Measurements from ENCODE around the gene PDK3.
A peak's percentile ranks its signal among the peaks of the same experiment; 100 is the strongest.

Gene PDK3

DNA sequence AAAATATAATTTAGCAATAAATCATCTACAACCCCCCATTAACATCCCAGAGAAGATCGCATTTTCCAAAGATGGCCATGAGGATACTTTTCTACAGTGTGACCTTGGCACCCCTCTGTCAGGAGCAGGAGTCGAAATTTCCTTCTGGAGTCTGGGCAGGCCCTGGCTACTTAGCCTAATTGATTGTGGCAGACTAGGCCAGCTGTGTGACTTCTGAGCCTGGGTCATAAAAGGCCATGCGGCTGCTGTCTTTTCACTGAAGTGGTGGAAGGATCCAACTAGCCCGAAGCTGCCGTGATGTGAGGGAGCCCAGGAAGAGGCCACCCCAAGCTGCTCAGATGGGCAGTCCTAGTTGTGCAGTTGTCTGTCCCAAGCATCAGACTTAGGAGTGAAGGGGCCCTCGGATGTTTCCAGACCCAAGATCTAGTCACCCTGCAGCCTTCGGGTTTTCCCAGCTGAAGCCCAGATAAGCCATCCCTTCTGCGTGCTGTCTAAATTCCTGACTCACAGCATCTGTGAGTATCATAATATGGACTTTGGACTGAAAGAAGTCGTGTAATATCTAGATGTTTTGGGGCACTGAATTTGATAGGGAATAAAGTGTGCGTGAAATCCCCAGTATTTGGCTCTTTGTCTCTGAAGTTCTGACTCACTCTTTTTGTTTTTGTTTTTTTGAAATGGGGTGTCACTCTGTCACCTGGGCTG, 21.0 kb downstream of the PDK3 start:
- DNase-seq (ENCODE audit: extremely low read depth, low read depth), result no peak
- no peak for TF ChIP-seq CTCF (IDR thresholded peaks at IDR 0.05; ENCODE audit: low read depth, low read length, missing control alignments)
- no peak overlapping the region for H3K4me3 ChIP-seq (replicated peaks; ENCODE audit: low read depth, low read length)

DNA sequence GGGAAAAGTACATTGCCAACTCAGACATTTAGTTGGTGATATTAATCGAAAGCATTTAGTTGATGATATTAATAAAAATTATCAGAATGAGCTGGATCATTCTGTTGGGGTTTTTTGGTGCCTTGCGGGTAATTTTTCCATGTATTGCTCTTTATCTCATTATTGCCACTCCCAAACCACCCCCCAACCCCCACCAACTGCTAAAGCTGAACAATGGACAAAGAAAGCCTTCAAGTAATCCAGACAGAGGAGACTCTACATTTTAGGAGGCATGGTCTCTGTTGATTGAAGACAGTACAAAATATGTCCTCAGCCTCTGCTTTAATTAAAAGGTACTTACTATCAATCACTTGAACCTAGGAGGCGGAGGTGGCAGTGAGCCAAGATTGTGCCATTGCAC, 22.5 kb downstream of the PDK3 start:
- TF ChIP-seq CTCF (IDR thresholded peaks at IDR 0.05; ENCODE audit: low read depth, low read length, missing control alignments), result no peak
- no peak for DNase-seq (ENCODE audit: extremely low read depth, low read depth)

DNA sequence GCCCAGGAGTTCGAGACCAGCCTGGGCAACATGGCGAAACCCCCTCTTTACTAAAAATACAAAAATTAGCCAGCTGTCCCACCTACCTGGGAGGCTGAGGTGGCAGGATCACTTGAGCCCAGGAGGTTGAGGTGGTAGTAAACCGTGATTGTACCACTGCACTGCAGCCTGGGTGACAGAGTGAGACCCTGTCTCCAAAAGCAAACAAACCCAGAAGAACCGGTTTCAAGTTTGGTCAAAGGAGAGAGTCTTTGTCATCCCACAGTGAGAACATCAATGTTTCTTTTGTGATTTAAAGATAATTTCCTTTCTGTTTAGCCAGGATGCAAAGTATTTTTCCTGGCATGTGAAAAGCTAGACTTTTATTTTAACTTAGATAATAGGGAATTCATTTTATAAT, 26.7 kb downstream of the PDK3 start:
- no peak for TF ChIP-seq CTCF (IDR thresholded peaks at IDR 0.05; ENCODE audit: low read depth, low read length, missing control alignments)
- DNase-seq (ENCODE audit: extremely low read depth, low read depth), result no peak
- no peak overlapping the region for H3K4me3 ChIP-seq (replicated peaks; ENCODE audit: low read depth, low read length)

More for the DNA sequence above, 22.5 kb downstream of the PDK3 start:
- no peak overlapping the region for H3K4me3 ChIP-seq (replicated peaks; ENCODE audit: low read depth, low read length)

DNA sequence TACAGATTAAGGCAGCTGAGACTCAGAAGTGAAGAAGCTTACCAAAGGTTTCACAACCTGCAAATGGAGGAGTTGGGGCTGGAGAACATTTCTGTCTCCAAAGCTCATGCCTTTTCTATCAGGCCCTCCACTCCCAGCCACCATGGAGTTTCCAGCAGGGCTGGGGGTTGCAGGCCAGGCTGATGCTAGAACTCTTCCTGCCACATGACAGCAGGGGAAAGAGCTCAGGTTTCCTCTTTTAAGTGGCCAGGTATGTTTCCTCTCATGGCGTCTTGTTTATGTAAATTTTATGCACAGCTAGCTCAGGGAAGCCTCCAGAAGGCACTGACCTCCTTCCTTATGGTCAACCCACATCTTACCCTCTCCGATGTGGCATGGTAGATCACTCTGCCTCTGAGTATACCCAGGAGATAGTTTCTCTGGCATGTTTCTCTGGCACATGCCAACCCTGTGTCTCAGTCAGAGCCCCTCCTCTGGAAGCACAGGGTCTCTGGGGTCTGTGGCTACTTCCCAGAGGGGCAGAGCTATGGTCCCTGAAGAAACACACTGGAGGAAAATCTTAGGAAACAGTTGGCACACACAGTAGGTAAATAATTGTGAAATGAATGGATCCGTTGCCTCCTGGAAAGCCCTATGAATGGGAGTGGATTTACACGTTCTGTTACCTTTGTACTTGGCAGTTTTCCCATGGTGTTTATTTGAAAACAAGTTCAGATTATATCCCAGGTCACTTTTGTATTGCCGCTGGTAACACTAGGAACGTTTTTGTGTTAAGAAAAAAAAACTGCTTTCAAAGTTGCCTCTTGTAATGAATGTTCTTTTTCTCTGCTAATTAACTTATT, 28.9 kb downstream of the PDK3 start:
- H3K4me3 ChIP-seq (replicated peaks; ENCODE audit: low read depth, low read length), result no peak overlapping the region
- DNase-seq (ENCODE audit: extremely low read depth, low read depth), result no peak
- TF ChIP-seq CTCF (IDR thresholded peaks at IDR 0.05; ENCODE audit: low read depth, low read length, missing control alignments), result no peak

DNA sequence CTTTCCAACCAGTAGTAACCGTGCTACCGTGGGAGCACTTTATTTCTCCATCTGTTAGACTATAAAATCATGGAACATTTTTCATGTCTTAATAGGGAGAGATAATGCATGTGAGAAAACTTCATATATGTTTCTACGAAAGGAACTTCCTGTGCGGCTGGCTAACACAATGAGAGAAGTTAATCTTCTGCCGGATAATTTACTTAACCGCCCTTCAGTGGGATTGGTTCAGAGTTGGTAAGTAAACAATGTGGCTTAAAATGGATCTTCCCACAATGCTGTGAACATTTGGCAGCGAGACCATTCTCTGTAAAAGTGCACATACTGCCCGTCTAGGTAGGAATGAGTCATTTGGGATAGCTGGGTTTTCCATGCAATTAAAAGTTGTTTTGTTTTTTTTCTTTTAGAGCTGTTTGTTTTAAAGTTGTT, 29.6 kb downstream of the PDK3 start:
- TF ChIP-seq CTCF (IDR thresholded peaks at IDR 0.05; ENCODE audit: low read depth, low read length, missing control alignments), result no peak
- DNase-seq (ENCODE audit: extremely low read depth, low read depth), result peak; percentile 62
- no peak overlapping the region for H3K4me3 ChIP-seq (replicated peaks; ENCODE audit: low read depth, low read length)

- TF ChIP-seq CTCF (IDR thresholded peaks at IDR 0.05; ENCODE audit: low read depth, low read length, missing control alignments), result no peak
- DNase-seq (ENCODE audit: extremely low read depth, low read depth), result no peak
Measured at GRCh38 chrX:24495700-24496099, 30.6 kb downstream of the PDK3 start.

More at GRCh38 chrX:24495700-24496099, 30.6 kb downstream of the PDK3 start:
- H3K4me3 ChIP-seq (replicated peaks; ENCODE audit: low read depth, low read length), result no peak overlapping the region
